ENCODE measurements around the gene IL3RA. TPM values are rescaled to one million over a fixed set of nuclear protein-coding genes. Genes with fewer than 3 reads are reported as not detected.
"Not testable (repeated sequence)": the region's sequence is repeated elsewhere in the genome, so short reads cannot be mapped to it uniquely, and the experiment has no call there.

Gene IL3RA
- total RNA-seq, 1 experiment from 2014 or later = 0.26 TPM

DNA sequence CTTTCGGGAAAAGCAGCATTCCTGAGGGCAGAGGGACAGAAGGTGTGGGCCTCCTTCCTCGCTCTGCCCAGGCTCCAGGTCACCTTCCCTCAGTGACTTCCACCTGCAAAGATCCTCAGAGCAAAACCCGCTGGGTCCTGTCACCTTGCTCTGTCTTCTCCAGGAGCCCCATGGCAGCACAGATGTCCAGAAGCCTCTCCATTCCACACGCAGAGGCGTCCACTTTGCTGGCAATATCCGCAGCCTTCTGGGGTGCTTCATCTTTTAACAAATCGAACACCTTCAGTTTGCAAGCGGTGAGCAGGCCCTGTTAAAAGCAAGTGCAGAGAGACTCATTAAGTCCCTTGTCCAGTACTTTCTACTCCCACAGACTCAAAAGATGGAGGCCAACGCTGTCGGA, 88.8 kb downstream of the IL3RA start (continued):
- no peak for TF ChIP-seq NR3C1 (CRISPR knock-in tag; conservative IDR thresholded peaks at IDR 0.05; ENCODE audit: low read depth)

DNA sequence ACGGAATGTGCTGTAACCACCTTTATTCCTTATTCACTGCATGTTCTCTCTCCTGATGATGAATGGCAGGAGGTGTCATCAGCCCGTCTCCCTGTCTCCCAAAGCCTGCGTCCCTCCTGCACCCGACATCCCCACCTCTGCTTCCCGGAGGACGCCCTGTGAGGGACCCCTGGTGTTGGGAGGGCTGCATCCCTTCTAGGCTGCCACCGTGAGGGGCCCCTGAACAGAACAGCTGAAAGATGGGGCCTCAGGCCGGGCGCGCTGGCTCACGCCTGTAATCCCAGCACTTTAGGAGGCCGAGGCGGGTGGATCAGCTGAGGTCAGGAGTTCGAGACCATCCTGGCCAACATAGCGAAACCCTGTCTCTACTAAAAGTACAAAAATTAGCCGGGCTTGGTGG, 89.7 kb downstream of the IL3RA start:
- H3K27me3 Mint-ChIP-seq (ENCODE audit: low read depth); H3K27ac Mint-ChIP-seq; POLR2A ChIA-PET; ATAC-seq; H3K4me1 Mint-ChIP-seq; H3K4me3 Mint-ChIP-seq; CTCF ChIA-PET: not testable (repeated sequence)
- H3K36me3 Mint-ChIP-seq = peaks cover 68% of the 10 kb centered on the region
- peak; percentile 5 for DNase-seq (ENCODE audit: low spot score)
- peaks cover 39% of the 10 kb centered on the region for H3K9me3 Mint-ChIP-seq

DNA sequence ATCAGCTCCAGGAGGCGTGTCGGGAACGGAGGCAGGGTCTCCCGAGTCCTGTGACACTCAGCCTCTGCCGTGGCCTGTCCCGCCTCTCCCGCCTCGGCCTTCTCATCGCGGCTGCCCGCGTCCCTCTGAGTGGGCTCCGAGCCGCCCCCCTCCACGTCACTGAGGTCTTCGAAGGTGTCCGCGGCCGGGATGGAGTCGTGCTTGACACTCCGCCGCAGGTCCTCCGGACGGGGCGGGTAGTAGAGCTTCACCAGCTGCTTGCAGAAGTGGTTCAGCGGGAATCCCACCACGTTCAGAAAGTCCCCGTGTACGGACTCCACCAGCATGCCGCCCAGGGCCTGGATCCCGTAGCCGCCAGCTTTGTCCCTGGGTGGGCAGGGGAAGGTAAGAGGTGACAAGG, 91.2 kb downstream of the IL3RA start:
- no peak overlapping the region for H3K4me3 Mint-ChIP-seq
- ChIA-PET POLR2A (no interaction called here), CTCF (no interaction called here)
- H3K36me3 Mint-ChIP-seq = peaks cover 57% of the 10 kb centered on the region
- ATAC-seq (no peak), DNase-seq (ENCODE audit: low spot score) (peak; percentile 8)
- no peak overlapping the region for H3K27ac Mint-ChIP-seq
- H3K4me1 Mint-ChIP-seq = no peaks in the 10 kb centered on the region
- H3K9me3 Mint-ChIP-seq = peaks cover 27% of the 10 kb centered on the region
- TF ChIP-seq CREB1 (CRISPR knock-in tag; IDR thresholded peaks at IDR 0.05) = no peak
- TF ChIP-seq, protein P1, sequence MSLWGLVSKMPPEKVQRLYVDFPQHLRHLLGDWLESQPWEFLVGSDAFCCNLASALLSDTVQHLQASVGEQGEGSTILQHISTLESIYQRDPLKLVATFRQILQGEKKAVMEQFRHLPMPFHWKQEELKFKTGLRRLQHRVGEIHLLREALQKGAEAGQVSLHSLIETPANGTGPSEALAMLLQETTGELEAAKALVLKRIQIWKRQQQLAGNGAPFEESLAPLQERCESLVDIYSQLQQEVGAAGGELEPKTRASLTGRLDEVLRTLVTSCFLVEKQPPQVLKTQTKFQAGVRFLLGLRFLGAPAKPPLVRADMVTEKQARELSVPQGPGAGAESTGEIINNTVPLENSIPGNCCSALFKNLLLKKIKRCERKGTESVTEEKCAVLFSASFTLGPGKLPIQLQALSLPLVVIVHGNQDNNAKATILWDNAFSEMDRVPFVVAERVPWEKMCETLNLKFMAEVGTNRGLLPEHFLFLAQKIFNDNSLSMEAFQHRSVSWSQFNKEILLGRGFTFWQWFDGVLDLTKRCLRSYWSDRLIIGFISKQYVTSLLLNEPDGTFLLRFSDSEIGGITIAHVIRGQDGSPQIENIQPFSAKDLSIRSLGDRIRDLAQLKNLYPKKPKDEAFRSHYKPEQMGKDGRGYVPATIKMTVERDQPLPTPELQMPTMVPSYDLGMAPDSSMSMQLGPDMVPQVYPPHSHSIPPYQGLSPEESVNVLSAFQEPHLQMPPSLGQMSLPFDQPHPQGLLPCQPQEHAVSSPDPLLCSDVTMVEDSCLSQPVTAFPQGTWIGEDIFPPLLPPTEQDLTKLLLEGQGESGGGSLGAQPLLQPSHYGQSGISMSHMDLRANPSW (CRISPR knock-in tag; conservative IDR thresholded peaks at IDR 0.05; ENCODE audit: low read depth) = no peak
- no peak for TF ChIP-seq FOXP1 (CRISPR knock-in tag; IDR thresholded peaks at IDR 0.05; ENCODE audit: borderline replicate concordance)
- TF ChIP-seq, protein P2, sequence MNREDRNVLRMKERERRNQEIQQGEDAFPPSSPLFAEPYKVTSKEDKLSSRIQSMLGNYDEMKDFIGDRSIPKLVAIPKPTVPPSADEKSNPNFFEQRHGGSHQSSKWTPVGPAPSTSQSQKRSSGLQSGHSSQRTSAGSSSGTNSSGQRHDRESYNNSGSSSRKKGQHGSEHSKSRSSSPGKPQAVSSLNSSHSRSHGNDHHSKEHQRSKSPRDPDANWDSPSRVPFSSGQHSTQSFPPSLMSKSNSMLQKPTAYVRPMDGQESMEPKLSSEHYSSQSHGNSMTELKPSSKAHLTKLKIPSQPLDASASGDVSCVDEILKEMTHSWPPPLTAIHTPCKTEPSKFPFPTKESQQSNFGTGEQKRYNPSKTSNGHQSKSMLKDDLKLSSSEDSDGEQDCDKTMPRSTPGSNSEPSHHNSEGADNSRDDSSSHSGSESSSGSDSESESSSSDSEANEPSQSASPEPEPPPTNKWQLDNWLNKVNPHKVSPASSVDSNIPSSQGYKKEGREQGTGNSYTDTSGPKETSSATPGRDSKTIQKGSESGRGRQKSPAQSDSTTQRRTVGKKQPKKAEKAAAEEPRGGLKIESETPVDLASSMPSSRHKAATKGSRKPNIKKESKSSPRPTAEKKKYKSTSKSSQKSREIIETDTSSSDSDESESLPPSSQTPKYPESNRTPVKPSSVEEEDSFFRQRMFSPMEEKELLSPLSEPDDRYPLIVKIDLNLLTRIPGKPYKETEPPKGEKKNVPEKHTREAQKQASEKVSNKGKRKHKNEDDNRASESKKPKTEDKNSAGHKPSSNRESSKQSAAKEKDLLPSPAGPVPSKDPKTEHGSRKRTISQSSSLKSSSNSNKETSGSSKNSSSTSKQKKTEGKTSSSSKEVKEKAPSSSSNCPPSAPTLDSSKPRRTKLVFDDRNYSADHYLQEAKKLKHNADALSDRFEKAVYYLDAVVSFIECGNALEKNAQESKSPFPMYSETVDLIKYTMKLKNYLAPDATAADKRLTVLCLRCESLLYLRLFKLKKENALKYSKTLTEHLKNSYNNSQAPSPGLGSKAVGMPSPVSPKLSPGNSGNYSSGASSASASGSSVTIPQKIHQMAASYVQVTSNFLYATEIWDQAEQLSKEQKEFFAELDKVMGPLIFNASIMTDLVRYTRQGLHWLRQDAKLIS (CRISPR knock-in tag; IDR thresholded peaks at IDR 0.05; ENCODE audit: borderline replicate concordance) = no peak
- no peak for TF ChIP-seq ZNF416 (CRISPR knock-in tag; IDR thresholded peaks at IDR 0.05)
- TF ChIP-seq, protein P3, sequence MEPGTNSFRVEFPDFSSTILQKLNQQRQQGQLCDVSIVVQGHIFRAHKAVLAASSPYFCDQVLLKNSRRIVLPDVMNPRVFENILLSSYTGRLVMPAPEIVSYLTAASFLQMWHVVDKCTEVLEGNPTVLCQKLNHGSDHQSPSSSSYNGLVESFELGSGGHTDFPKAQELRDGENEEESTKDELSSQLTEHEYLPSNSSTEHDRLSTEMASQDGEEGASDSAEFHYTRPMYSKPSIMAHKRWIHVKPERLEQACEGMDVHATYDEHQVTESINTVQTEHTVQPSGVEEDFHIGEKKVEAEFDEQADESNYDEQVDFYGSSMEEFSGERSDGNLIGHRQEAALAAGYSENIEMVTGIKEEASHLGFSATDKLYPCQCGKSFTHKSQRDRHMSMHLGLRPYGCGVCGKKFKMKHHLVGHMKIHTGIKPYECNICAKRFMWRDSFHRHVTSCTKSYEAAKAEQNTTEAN (CRISPR knock-in tag; IDR thresholded peaks at IDR 0.05) = no peak
- TF ChIP-seq, protein P4, sequence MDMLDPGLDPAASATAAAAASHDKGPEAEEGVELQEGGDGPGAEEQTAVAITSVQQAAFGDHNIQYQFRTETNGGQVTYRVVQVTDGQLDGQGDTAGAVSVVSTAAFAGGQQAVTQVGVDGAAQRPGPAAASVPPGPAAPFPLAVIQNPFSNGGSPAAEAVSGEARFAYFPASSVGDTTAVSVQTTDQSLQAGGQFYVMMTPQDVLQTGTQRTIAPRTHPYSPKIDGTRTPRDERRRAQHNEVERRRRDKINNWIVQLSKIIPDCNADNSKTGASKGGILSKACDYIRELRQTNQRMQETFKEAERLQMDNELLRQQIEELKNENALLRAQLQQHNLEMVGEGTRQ (CRISPR knock-in tag; IDR thresholded peaks at IDR 0.05) = no peak
- TF ChIP-seq SOX15 (CRISPR knock-in tag; IDR thresholded peaks at IDR 0.05) = no peak
- TF ChIP-seq ELF4 (CRISPR knock-in tag; IDR thresholded peaks at IDR 0.05; ENCODE audit: low read depth) = no peak
- no peak for TF ChIP-seq SMAD4 (CRISPR knock-in tag; IDR thresholded peaks at IDR 0.05)
- TF ChIP-seq, protein P5, sequence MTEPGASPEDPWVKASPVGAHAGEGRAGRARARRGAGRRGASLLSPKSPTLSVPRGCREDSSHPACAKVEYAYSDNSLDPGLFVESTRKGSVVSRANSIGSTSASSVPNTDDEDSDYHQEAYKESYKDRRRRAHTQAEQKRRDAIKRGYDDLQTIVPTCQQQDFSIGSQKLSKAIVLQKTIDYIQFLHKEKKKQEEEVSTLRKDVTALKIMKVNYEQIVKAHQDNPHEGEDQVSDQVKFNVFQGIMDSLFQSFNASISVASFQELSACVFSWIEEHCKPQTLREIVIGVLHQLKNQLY (CRISPR knock-in tag; IDR thresholded peaks at IDR 0.05) = no peak
- TF ChIP-seq, protein P6, sequence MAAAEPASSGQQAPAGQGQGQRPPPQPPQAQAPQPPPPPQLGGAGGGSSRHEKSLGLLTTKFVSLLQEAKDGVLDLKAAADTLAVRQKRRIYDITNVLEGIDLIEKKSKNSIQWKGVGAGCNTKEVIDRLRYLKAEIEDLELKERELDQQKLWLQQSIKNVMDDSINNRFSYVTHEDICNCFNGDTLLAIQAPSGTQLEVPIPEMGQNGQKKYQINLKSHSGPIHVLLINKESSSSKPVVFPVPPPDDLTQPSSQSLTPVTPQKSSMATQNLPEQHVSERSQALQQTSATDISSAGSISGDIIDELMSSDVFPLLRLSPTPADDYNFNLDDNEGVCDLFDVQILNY (CRISPR knock-in tag; IDR thresholded peaks at IDR 0.05) = no peak
- TF ChIP-seq, protein P7, sequence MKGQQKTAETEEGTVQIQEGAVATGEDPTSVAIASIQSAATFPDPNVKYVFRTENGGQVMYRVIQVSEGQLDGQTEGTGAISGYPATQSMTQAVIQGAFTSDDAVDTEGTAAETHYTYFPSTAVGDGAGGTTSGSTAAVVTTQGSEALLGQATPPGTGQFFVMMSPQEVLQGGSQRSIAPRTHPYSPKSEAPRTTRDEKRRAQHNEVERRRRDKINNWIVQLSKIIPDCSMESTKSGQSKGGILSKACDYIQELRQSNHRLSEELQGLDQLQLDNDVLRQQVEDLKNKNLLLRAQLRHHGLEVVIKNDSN (CRISPR knock-in tag; IDR thresholded peaks at IDR 0.05) = no peak
- TF ChIP-seq FOXJ3 (CRISPR knock-in tag; IDR thresholded peaks at IDR 0.05; ENCODE audit: borderline replicate concordance) = no peak
- no peak for TF ChIP-seq ZNF138 (CRISPR knock-in tag; conservative IDR thresholded peaks at IDR 0.05)
- no peak for TF ChIP-seq OVOL2 (CRISPR knock-in tag; IDR thresholded peaks at IDR 0.05; ENCODE audit: borderline replicate concordance)
- no peaks in the 10 kb centered on the region for H3K27me3 Mint-ChIP-seq (ENCODE audit: low read depth)
